H1 (cell line): Measurements from ENCODE around the gene PRRG4. TPM values are rescaled to one million over a fixed set of nuclear protein-coding genes. Genes with fewer than 3 reads are reported as not detected.

Source experiments
- ASH2L ChIP-seq: fragments of 200-600, 300-600 bp; sonication (generic); IDR thresholded peaks from one replicate; pipeline ENCODE4 v1.7.1; 2017; ENCODE audit warnings: low read length
- CHD7 ChIP-seq: fragments of 300-600 bp; sonication (generic); IDR thresholded peaks from 2 replicates; pipeline ENCODE4 v1.7.1; 2012; ENCODE audit warnings: low read length, moderate library complexity, mild to moderate bottlenecking, inconsistent platforms; ENCODE audit not compliant: insufficient replicate concordance
- EGR1 ChIP-seq: IDR thresholded peaks from 2 replicates; pipeline ENCODE4 v1.6.1; 2011; ENCODE audit warnings: low read depth, low read length, borderline replicate concordance
- EZH2 ChIP-seq: fragments of 200-600 bp; sonication (generic); IDR thresholded peaks from 2 replicates; pipeline ENCODE4 v1.7.1; 2012; ENCODE audit warnings: low read depth, mild to moderate bottlenecking, moderate library complexity, low read length, inconsistent platforms; ENCODE audit not compliant: severe bottlenecking
- HDAC6 ChIP-seq: IDR thresholded peaks from one replicate; pipeline ENCODE4 v1.7.1; 2012; ENCODE audit warnings: low read depth, mild to moderate bottlenecking, inconsistent platforms, low read length, moderate library complexity
- KDM1A ChIP-seq: fragments of 200-600, 300-600 bp; sonication (generic); IDR thresholded peaks from 2 replicates; pipeline ENCODE4 v1.7.1; 2016; ENCODE audit warnings: mild to moderate bottlenecking, low read length, borderline replicate concordance
- RNF2 ChIP-seq: fragments of 200-900, 300-1000 bp; sonication (generic); IDR thresholded peaks from 2 replicates; pipeline ENCODE4 v1.7.1; 2016; ENCODE audit warnings: borderline replicate concordance, low read depth, mild to moderate bottlenecking, antibody characterized with exemption, low read length; ENCODE audit not compliant: poor library complexity, severe bottlenecking; ENCODE audit errors: missing control alignments
- RXRA ChIP-seq: IDR thresholded peaks from 2 replicates; pipeline ENCODE4 v1.6.1; 2011; ENCODE audit warnings: low read depth, mild to moderate bottlenecking, low read length, moderate library complexity; ENCODE audit not compliant: insufficient read depth
- SUZ12 ChIP-seq: fragments of 200-600 bp; sonication (generic); IDR thresholded peaks from 2 replicates; pipeline ENCODE4 v1.6.1; 2012; ENCODE audit warnings: mild to moderate bottlenecking, inconsistent platforms, low read length, moderate library complexity, mixed read lengths
- TCF12 ChIP-seq: IDR thresholded peaks from 2 replicates; pipeline ENCODE4 v1.6.1; 2011; ENCODE audit warnings: low read depth, mild to moderate bottlenecking, low read length
- polyA plus RNA-seq, 7 experiments: library from polyadenylated mRNA; depleted of rRNA in 3 of 7; stranded (reverse) in 5 of 7; unstranded in 2 of 7; fragments of >200 nt in 5 of 7; fragments of 200-250 nt in 2 of 7; gene quantifications; 1 replicate in 5 of 7; 2 replicates in 1 of 7; 4 replicates in 1 of 7; pipeline versions ENCODE4 v1.2.1 to v1.2.3, GENCODE V29; 2011 to 2013; ENCODE audit warnings: missing spikeins in 2 of 7, mixed read lengths in 2 of 7
- total RNA-seq: library from RNA; stranded (reverse); fragmentation: NEBNext Ultra II Directional; extraction: Animal tissue kit (Norgen Biotek cat#: 25700); gene quantifications from 2 replicates; pipeline ENCODE4 v1.2.1, GENCODE V29; 2021

The PRRG4 gene
- total and polyA plus RNA-seq, 2 of the 8 experiments (the other 6 are each of a cell fraction or from before 2014, with no cell fraction given), result 0.65 to 1.7 TPM

GRCh38 chr11:32829680-32830412, at the start of gene PRRG4 (continued):
- TF ChIP-seq EGR1 (no peak), EZH2 (peak; percentile 47), HDAC6 (no peak), SUZ12 (no peak), CHD7 (no peak), RNF2 (no peak), ASH2L (peak; percentile 74), KDM1A (0 out of 2 replicates have a peak, but pooled peaks have one; percentile 16), RXRA (no peak), TCF12 (no peak)
